Measurements from ENCODE around the gene APOL2.
"Not testable (repeated sequence)": the region's sequence is repeated elsewhere in the genome, so short reads cannot be mapped to it uniquely, and the experiment has no call there.

The APOL2 gene

GRCh38 chr22:36263216-36263673 lies 23.9 kb upstream of the APOL2 start:
- not testable (repeated sequence) for H3K4me3 ChIP-seq (ENCODE audit: low read depth, low read length)

DNA sequence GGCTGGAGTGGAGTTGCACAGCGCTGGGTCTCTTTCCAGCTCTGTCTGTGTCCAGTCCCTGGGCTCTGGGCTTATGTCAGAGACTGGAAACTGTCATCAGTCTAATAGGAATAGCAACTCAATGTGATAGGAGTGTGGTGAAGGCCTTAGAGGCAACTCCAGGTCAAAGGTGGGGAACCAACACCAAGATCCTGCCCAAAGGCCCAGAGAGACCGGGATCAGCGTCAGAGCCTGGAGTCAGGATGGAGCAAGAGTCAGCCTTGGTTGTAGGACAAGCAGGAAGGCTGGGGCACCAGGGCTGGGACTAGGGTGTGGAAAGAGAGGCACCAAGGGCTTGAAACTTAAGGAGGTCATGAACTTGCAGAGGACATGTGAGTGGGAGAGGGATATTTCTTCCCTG lies 23.0 kb upstream of the APOL2 start:
- H3K4me3 ChIP-seq (ENCODE audit: low read depth, low read length) = not testable (repeated sequence)

GRCh38 chr22:36261675-36262074 lies 22.3 kb upstream of the APOL2 start:
- H3K4me3 ChIP-seq (ENCODE audit: low read depth, low read length) = not testable (repeated sequence)

DNA sequence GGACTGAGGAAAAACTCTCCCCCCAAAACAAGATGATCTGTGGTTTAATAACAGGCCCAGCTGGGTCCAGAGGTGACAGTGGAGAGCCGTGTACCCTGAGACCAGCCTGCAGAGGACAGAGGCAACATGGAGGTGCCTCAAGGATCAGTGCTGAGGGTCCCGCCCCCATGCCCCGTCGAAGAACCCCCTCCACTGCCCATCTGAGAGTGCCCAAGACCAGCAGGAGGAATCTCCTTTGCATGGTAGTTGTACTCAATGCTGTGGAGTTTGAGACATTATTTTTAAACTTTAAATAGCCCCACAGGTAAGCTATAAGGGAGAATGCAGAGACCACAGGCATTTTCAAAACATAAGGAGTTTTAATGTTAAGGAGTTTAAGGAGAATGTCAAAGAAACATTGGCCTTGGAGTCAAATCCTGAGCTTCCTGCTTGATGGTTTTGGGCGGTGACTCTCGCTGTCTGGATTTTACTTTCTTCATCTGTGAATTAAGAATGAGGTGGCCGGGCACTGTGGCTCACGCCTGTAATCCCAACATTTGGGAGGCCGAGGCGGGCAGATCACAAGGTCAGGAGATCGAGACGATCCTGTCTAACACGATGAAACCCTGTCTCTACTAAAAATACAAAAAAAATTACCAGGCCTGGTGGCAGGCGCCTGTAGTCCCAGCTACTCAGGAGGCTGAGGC lies 20.4 kb upstream of the APOL2 start:
- H3K4me3 ChIP-seq (ENCODE audit: low read depth, low read length) = no peak overlapping the region

- H3K4me3 ChIP-seq (ENCODE audit: low read depth, low read length) = no peak overlapping the region
Measured at GRCh38 chr22:36258701-36259614, 19.6 kb upstream of the APOL2 start.

- H3K4me3 ChIP-seq (ENCODE audit: low read depth, low read length) = no peak overlapping the region
Measured at GRCh38 chr22:36257948-36258670, 18.8 kb upstream of the APOL2 start.

DNA sequence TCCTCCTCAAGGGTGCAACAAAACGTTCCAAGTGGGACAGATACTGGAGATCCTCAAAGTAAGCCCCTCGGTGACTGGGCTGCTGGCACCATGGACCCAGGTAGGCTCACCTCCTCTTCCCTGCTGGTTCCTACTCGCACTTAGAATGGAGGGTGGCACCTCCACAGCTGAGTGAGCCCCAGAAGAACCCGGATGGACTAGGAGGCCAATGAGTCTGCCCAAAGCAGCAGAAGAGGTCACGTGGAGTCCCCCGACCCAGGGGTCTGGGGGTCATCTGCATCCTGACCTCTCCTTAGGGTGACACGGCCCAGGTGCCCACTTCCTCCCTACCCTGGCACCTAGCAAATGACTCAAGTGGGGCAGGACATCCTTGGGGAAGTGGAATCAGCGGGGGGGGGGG lies 18.0 kb upstream of the APOL2 start:
- H3K4me3 ChIP-seq (ENCODE audit: low read depth, low read length) = no peak overlapping the region

GRCh38 chr22:36256478-36256877 lies 17.2 kb upstream of the APOL2 start:
- no peak overlapping the region for H3K4me3 ChIP-seq (ENCODE audit: low read depth, low read length)

- not testable (repeated sequence) for H3K4me3 ChIP-seq (ENCODE audit: low read depth, low read length)
Measured at GRCh38 chr22:36255572-36255971, 16.2 kb upstream of the APOL2 start.

DNA sequence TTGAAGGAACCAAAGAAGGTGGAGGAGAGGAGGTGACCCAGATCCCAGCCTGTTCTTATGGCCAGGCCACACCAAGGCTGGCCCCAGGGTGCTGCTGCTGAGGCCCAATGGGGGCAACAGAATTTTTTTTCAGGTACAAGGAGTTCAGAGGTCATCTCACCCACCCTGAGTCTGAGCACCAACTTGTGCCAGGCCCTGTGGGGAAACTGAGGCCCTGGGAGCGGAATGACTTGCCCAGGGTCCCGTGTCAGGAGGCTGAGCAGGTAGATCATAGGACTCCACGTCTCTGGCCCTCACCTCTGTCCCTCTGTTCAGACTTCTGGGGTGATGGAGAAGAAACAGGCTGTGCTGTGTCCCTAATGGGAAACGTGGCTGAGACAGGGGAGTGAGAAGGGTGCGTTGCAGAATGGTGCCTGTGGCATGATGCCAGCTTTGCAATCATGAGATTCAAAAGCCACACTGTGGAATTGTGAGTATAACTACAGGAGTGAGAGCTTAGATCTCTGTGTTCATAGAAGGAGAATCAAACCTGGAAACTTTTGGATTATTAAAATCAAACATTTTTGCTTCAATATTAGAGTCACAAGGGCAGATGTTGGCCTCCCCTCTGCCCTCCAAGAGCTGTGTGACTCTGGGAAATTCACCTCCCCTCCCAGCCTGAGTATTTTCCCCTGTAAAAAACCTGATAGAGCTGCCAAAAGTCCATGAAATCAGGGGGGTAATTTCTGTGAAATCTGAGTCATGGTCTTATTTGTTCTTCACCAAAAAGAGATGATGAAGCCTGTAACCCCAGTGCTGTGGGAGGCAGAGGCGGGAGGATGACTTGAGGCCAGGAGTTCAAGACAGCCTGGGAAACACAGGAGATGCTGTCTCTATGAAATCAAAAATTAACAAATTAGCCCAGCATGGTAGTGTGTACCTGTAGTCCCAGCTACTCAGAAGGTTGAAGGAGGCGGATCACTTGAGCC lies 14.5 kb upstream of the APOL2 start:
- no peak overlapping the region for H3K4me3 ChIP-seq (ENCODE audit: low read depth, low read length)

GRCh38 chr22:36252754-36253522 lies 13.6 kb upstream of the APOL2 start, which contains the start of gene APOL1:
Gene APOL1 (plus strand): TSS chr22:36253133. CDS start chr22:36254956, 1,823 bp downstream.
- no peak within 1 kb of the TSS for H3K4me3 ChIP-seq (ENCODE audit: low read depth, low read length)

- H3K4me3 ChIP-seq (ENCODE audit: low read depth, low read length) = not testable (repeated sequence)
Measured at GRCh38 chr22:36251979-36252608, 12.8 kb upstream of the APOL2 start.

- H3K4me3 ChIP-seq (ENCODE audit: low read depth, low read length) = not testable (repeated sequence)
Measured at GRCh38 chr22:36250292-36250960, 11.1 kb upstream of the APOL2 start.

GRCh38 chr22:36249160-36249559 lies 9.8 kb upstream of the APOL2 start:
- H3K4me3 ChIP-seq (ENCODE audit: low read depth, low read length) = no peak overlapping the region

DNA sequence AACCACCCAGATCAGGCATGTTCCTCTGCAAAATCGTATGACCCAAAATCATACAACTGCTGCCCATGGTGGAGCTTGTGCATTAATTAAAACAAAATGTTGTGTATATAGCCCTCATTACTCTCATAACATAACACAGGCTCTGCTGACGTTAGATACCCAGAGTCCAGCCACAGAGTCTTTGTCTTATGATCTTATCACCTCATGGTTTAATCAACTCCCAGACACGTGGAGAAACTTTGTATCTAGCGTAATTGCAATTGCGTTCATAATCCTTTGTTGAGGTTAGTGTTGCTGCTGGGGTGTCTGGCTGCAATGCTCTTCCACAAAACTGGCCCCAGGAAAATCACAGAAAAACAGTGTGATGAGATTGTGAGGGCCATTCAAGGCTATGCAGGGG lies 8.6 kb upstream of the APOL2 start:
- H3K4me3 ChIP-seq (ENCODE audit: low read depth, low read length) = no peak overlapping the region

GRCh38 chr22:36246718-36247117 lies 7.4 kb upstream of the APOL2 start:
- no peak overlapping the region for H3K4me3 ChIP-seq (ENCODE audit: low read depth, low read length)

- H3K4me3 ChIP-seq (ENCODE audit: low read depth, low read length) = no peak overlapping the region
Measured at GRCh38 chr22:36245805-36246356, 6.6 kb upstream of the APOL2 start.
